Panc1 (cell line): ENCODE data around the gene ATP10A. TPM values are rescaled to one million over a fixed set of nuclear protein-coding genes. Genes with fewer than 3 reads are reported as not detected.

Experiments used
- ATAC-seq: fragments of 200-7000 bp; cut with Tn5 transposase; 2 replicates; pipeline ENCODE4 v1.9.1; 2020; ENCODE audit warnings: mild to moderate bottlenecking, moderate library complexity
- BruUV-seq: library from RNA; stranded (reverse); fragments of 400-500 nt; replicated peaks from 2 replicates; lab custom pipeline; 2021; lab: Mats Ljungman, UMichigan
- CTCF ChIA-PET: fragments of 300-600 bp; sonication (Branson Sonifier 250); formaldehyde crosslinking; loops from one replicate; lab custom pipeline; 2022; ENCODE audit warnings: antibody characterized with exemption; lab: Charles Lee
- POLR2A ChIA-PET: fragments of 300-600 bp; sonication (Branson Sonifier 250); formaldehyde crosslinking; loops from one replicate; lab custom pipeline; 2022; ENCODE audit warnings: antibody characterized with exemption; lab: Charles Lee
- DNase-seq: peaks from one replicate; pipeline ENCODE4 v3.0.0-alpha.2; 2010; ENCODE audit warnings: low read depth, low spot score
- H3K27ac ChIP-seq: 2 replicates; pipeline ENCODE4 v1.5.1; 2011; ENCODE audit warnings: mild to moderate bottlenecking, low read length, inconsistent platforms
- H3K27me3 ChIP-seq: fragments of 200-500 bp; sonication (Bioruptor generic); 2 replicates; pipeline ENCODE4 v1.6.0; 2014; ENCODE audit warnings: low read length, inconsistent platforms; ENCODE audit not compliant: control insufficient read depth, insufficient read depth
- H3K36me3 ChIP-seq: fragments of 200-500 bp; sonication (Bioruptor generic); 2 replicates; pipeline ENCODE4 v1.5.1; 2014; ENCODE audit warnings: inconsistent platforms, mild to moderate bottlenecking, low read length, moderate library complexity; ENCODE audit not compliant: control insufficient read depth, insufficient read depth
- H3K4me1 ChIP-seq: 2 replicates; pipeline ENCODE4 v1.5.1; 2011; ENCODE audit warnings: inconsistent platforms, mild to moderate bottlenecking, low read length, moderate library complexity; ENCODE audit not compliant: control insufficient read depth, insufficient read depth
- H3K4me3 ChIP-seq, 2 experiments: 2 replicates each; pipeline ENCODE4 v1.5.1; 2011 to 2012; ENCODE audit warnings: low read depth in 2 of 2, low read length in 2 of 2, mild to moderate bottlenecking in 2 of 2, inconsistent platforms in 1 of 2, moderate library complexity in 1 of 2
- H3K9me3 ChIP-seq: fragments of 200-500 bp; sonication (Bioruptor generic); 2 replicates; pipeline ENCODE4 v1.5.1; 2014; ENCODE audit warnings: low read depth, mild to moderate bottlenecking, inconsistent platforms, low read length, moderate library complexity; ENCODE audit not compliant: control insufficient read depth, insufficient read depth
- POLR2AphosphoS5 ChIP-seq: IDR thresholded peaks from 2 replicates; pipeline ENCODE4 v1.6.1; 2012; ENCODE audit warnings: mild to moderate bottlenecking, low read depth, low read length, moderate library complexity
- REST ChIP-seq, 2 experiments: IDR thresholded peaks; 2 replicates each; pipeline ENCODE4 v1.6.1; 2011 to 2012; ENCODE audit warnings: low read depth in 2 of 2, control low read depth in 1 of 2, low read length in 1 of 2, mild to moderate bottlenecking in 1 of 2, moderate library complexity in 1 of 2; ENCODE audit not compliant: insufficient read depth in 1 of 2
- SIN3A ChIP-seq: IDR thresholded peaks from 2 replicates; pipeline ENCODE4 v1.6.1; 2012; ENCODE audit warnings: low read depth, mild to moderate bottlenecking, low read length, moderate library complexity, borderline replicate concordance; ENCODE audit not compliant: insufficient read depth
- TCF7L2 ChIP-seq: IDR thresholded peaks from 2 replicates; pipeline ENCODE4 v1.6.1; 2011; ENCODE audit warnings: mild to moderate bottlenecking, low read depth, low read length, inconsistent platforms
- in situ Hi-C: cut with HindIII; loops from 2 replicates; pipeline ENCODE4 v1.10.0; 2016; ENCODE audit warnings: low sequenced_read_pairs, low pct_unique_long_range_greater_than_20kb
- intact Hi-C: fragments of 100-400 bp; cut with micrococcal nuclease; formaldehyde crosslinking; loops from one replicate; pipeline ENCODE4 v1.10.0; 2022; ENCODE audit not compliant: unreplicated experiment
- total RNA-seq: library from RNA; stranded (reverse); gene quantifications from one replicate; pipeline ENCODE4 v1.2.1, GENCODE V29; 2021; ENCODE audit not compliant: unreplicated experiment
- TF ChIP-seq, protein P1 (sequence below): fragments of 450-650 bp; IDR thresholded peaks from 2 replicates; pipeline ENCODE4 v1.5.1; 2017; ENCODE audit warnings: mild to moderate bottlenecking

The ATP10A gene
- total RNA-seq, 1 experiment from 2014 or later = 0.31 TPM

DNA sequence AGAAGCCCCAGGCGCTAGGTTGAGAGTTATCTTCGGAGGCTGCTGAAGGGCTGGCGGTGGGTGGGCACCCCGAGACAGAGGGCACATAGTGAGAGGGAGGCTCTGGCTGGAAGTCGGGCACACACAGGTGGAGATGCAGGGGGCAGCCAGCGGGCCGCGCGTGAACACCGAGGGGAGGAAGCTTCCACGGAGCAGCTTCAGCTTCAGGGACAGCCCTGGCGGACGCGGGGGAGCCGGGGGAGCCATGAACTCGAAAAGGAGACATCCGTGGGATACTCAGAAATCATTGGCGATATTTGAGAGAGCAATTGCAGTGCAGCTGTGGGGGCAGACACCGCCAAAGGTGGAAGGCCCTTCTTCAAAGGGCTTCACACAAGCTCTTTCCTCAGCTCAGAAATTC is 204.6 kb downstream of the ATP10A start:
- Histone ChIP-seq H3K27me3 (no peaks in the 10 kb centered on the region), H3K4me1 (no peaks in the 10 kb centered on the region), H3K9me3 (no peaks in the 10 kb centered on the region), H3K27ac (no peak overlapping the region), H3K36me3 (no peaks in the 10 kb centered on the region), H3K4me3 (no peak overlapping the region)
- BruUV-seq = no TSS peak
- in situ Hi-C loops = no loop called here
- DNase-seq (no peak), ATAC-seq (no peak)
- TF ChIP-seq, protein P1, sequence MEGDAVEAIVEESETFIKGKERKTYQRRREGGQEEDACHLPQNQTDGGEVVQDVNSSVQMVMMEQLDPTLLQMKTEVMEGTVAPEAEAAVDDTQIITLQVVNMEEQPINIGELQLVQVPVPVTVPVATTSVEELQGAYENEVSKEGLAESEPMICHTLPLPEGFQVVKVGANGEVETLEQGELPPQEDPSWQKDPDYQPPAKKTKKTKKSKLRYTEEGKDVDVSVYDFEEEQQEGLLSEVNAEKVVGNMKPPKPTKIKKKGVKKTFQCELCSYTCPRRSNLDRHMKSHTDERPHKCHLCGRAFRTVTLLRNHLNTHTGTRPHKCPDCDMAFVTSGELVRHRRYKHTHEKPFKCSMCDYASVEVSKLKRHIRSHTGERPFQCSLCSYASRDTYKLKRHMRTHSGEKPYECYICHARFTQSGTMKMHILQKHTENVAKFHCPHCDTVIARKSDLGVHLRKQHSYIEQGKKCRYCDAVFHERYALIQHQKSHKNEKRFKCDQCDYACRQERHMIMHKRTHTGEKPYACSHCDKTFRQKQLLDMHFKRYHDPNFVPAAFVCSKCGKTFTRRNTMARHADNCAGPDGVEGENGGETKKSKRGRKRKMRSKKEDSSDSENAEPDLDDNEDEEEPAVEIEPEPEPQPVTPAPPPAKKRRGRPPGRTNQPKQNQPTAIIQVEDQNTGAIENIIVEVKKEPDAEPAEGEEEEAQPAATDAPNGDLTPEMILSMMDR = no peak
- TF ChIP-seq SIN3A (no peak), POLR2AphosphoS5 (no peak), TCF7L2 (no peak), REST (IDR thresholded peaks at IDR 0.05; ENCODE audit: insufficient read depth in 1 of 2, low read depth in 2 of 2, low read length in 1 of 2) (no peak)
- CTCF ChIA-PET = interaction anchor here (0.6 kb wide), 1 partner anchor 150 kb away, joined by 14 read pairs; no protein-coding TSS in a partner anchor
- POLR2A ChIA-PET = no interaction called here
- intact Hi-C loops = no loop called here

GRCh38 chr15:25655207-25655948 is 207.7 kb downstream of the ATP10A start:
- CTCF ChIA-PET = interaction anchor here (0.5 kb wide), 2 partner anchors 47 to 1950 kb away, joined by 3 to 8 read pairs; no protein-coding TSS in a partner anchor
- in situ Hi-C loops = no loop called here
- no peaks in the 10 kb centered on the region for H3K4me1 ChIP-seq

More at GRCh38 chr15:25655207-25655948, 207.7 kb downstream of the ATP10A start:
- no peak for DNase-seq
- POLR2A ChIA-PET = interaction anchor here (0.8 kb wide), 1 partner anchor 1311 kb away, joined by 7 read pairs; no protein-coding TSS in a partner anchor
- no peaks in the 10 kb centered on the region for H3K27me3 ChIP-seq
- intact Hi-C loops = no loop called here
- H3K9me3 ChIP-seq = no peaks in the 10 kb centered on the region
- H3K27ac ChIP-seq = no peak overlapping the region
- H3K36me3 ChIP-seq = no peaks in the 10 kb centered on the region
- no peak overlapping the region for H3K4me3 ChIP-seq
- BruUV-seq = no TSS peak
- TF ChIP-seq POLR2AphosphoS5 = no peak
- no peak for TF ChIP-seq TCF7L2
- TF ChIP-seq, protein P1 = no peak
- TF ChIP-seq REST (IDR thresholded peaks at IDR 0.05; ENCODE audit: insufficient read depth in 1 of 2, low read depth in 2 of 2, low read length in 1 of 2) = no peak
- no peak for TF ChIP-seq SIN3A
- ATAC-seq = no peak
